ENCODE data around the gene ZNF829. TPM values are rescaled to one million over a fixed set of nuclear protein-coding genes. Genes with fewer than 3 reads are reported as not detected.

ZNF829 gene
- total RNA-seq, 1 experiment from 2014 or later: not detected

GRCh38 chr19:36850559-36851442 is 65.3 kb downstream of the ZNF829 start, which contains the start of gene ZNF345:
ZNF345 (plus strand) TSS chr19:36850876; CDS start chr19:36876831, 25,955 bp downstream.
- POLR2A ChIA-PET (ENCODE audit: unreplicated experiment): interaction anchor here (0.6 kb wide), 2 partner anchors 184 to 228 kb away, joined by 3 to 4 read pairs; partner anchors contain the start of genes ZNF420 and ZNF461
- no peaks in the 10 kb centered on the region for H3K27me3 ChIP-seq (ENCODE audit: low read length)
- TF ChIP-seq EZH2phosphoT487 (IDR thresholded peaks at IDR 0.05; ENCODE audit: borderline replicate concordance, low read length): no peak
- TF ChIP-seq EZH2 (IDR thresholded peaks at IDR 0.05; ENCODE audit: low read length, unreplicated experiment): no peak
- TF ChIP-seq, protein P1, sequence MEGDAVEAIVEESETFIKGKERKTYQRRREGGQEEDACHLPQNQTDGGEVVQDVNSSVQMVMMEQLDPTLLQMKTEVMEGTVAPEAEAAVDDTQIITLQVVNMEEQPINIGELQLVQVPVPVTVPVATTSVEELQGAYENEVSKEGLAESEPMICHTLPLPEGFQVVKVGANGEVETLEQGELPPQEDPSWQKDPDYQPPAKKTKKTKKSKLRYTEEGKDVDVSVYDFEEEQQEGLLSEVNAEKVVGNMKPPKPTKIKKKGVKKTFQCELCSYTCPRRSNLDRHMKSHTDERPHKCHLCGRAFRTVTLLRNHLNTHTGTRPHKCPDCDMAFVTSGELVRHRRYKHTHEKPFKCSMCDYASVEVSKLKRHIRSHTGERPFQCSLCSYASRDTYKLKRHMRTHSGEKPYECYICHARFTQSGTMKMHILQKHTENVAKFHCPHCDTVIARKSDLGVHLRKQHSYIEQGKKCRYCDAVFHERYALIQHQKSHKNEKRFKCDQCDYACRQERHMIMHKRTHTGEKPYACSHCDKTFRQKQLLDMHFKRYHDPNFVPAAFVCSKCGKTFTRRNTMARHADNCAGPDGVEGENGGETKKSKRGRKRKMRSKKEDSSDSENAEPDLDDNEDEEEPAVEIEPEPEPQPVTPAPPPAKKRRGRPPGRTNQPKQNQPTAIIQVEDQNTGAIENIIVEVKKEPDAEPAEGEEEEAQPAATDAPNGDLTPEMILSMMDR (conservative IDR thresholded peaks at IDR 0.05; ENCODE audit: low read depth, low read length): no peak
- H3K36me3 ChIP-seq (ENCODE audit: low read depth, low read length): no peaks in the 10 kb centered on the region
- no peaks in the 10 kb centered on the region for H3K9me2 ChIP-seq (replicated peaks; ENCODE audit: low read length)
- 0 out of 2 replicates have a peak, but pooled peaks cover 6% of the 10 kb centered on the region for H3K9me3 ChIP-seq (ENCODE audit: low read length)
- H3K4me3 ChIP-seq (ENCODE audit: low read length): peak within 1 kb of the TSS; percentile 84
- H3K9ac ChIP-seq (ENCODE audit: low read length): peak within 1 kb of the TSS; percentile 53; the same call in 1 of the 2 replicates
- intact Hi-C loops (cut with micrococcal nuclease): no loop called here
- ATAC-seq (peak; percentile 92), DNase-seq (peak; percentile 72)
- TSS peak; percentile 86 for BruUV-seq (replicated peaks)
- no peaks in the 10 kb centered on the region for H3K79me2 ChIP-seq (ENCODE audit: low read length)
- peak within 1 kb of the TSS; percentile 93 for H2AFZ ChIP-seq (ENCODE audit: low read length)
- no peaks in the 10 kb centered on the region for H3K4me1 ChIP-seq (ENCODE audit: insufficient read depth, low read length)
- CTCF ChIA-PET: no interaction called here
- H3K4me2 ChIP-seq (ENCODE audit: low read length): peak within 1 kb of the TSS; percentile 78
- no peaks in the 10 kb centered on the region for H4K20me1 ChIP-seq (ENCODE audit: low read length)
- H3K27ac ChIP-seq (ENCODE audit: low read length): no peak within 1 kb of the TSS
- H3F3A ChIP-seq (ENCODE audit: low read length, unreplicated experiment): no peaks in the 10 kb centered on the region

DNA sequence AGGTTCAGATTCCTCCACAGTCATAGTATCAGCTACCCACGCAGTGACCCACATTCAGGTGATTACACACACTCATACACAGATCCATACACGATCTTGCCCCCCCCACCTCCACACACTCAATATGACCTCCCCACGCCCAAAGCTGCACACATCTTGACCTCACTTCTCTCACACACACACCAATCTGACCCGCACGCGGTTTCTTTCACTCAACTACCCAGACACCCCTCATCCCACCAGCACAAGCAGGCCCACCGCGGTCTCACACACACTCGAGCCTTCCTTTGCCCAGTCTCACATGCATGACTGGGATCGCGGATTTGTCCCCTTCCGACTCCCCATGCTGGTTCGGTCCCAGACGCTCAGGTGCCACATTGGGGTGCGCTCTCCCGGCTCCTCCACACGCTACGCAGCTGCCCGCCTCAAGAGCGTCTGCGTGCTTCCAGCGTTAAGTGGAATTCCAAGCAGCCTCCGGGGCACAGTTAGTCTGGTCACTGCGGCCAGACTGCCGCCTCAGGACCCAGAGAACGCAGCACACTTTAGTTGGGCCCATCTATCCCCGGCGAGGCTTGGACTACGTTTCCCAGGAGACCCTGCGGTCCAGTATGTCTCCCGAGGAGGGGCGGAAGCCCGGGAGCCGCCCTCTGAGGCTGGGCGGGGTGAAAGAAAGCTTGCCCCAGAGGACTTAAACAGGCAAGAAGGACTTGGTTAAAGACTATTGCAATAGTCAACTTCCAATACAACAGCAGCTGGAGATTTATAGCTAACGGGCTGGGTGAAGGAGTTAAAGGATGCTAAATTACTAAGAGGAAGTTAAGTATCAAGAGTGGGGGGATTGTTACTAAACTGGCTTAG is 66.2 kb downstream of the ZNF829 start:
- ChIA-PET POLR2A (ENCODE audit: unreplicated experiment) (interaction anchor here (0.6 kb wide), 1 partner anchor 229 kb away, joined by 3 read pairs; the partner anchor contains the start of gene ZNF420), CTCF (no interaction called here)
- DNase-seq (peak; percentile 58), ATAC-seq (peak; percentile 89)
- Histone ChIP-seq H3K9me2 (replicated peaks; ENCODE audit: low read length) (no peaks in the 10 kb centered on the region), H3K27me3 (ENCODE audit: low read length) (no peaks in the 10 kb centered on the region), H3K4me3 (ENCODE audit: low read length) (peak overlapping the region; percentile 84), H3K79me2 (ENCODE audit: low read length) (no peaks in the 10 kb centered on the region), H2AFZ (ENCODE audit: low read length) (peak overlapping the region; percentile 93), H3K4me2 (ENCODE audit: low read length) (peak overlapping the region; percentile 78), H3K27ac (ENCODE audit: low read length) (no peak overlapping the region), H4K20me1 (ENCODE audit: low read length) (no peaks in the 10 kb centered on the region), H3K36me3 (ENCODE audit: low read depth, low read length) (no peaks in the 10 kb centered on the region), H3K4me1 (ENCODE audit: insufficient read depth, low read length) (no peaks in the 10 kb centered on the region), H3F3A (ENCODE audit: low read length, unreplicated experiment) (no peaks in the 10 kb centered on the region), H3K9me3 (ENCODE audit: low read length) (0 out of 2 replicates have a peak, but pooled peaks cover 6% of the 10 kb centered on the region), H3K9ac (ENCODE audit: low read length) (peak overlapping the region; percentile 25; the same call in 1 of the 2 replicates)
- no peak for TF ChIP-seq EZH2 (IDR thresholded peaks at IDR 0.05; ENCODE audit: low read length, unreplicated experiment)
- TF ChIP-seq, protein P1 (conservative IDR thresholded peaks at IDR 0.05; ENCODE audit: low read depth, low read length): no peak
- TF ChIP-seq EZH2phosphoT487 (IDR thresholded peaks at IDR 0.05; ENCODE audit: borderline replicate concordance, low read length): no peak
- intact Hi-C loops (cut with micrococcal nuclease): no loop called here
- TSS peak; percentile 51 for BruUV-seq (replicated peaks)
